HFF-Myc (cell line): Measurements from ENCODE around the gene PPP1R26.

ENCODE experiments used
- DNase-seq: peaks from one replicate; pipeline ENCODE4 v3.0.0-alpha.2; 2011; ENCODE audit warnings: low read depth; ENCODE audit errors: extremely low read depth
- H3K4me3 ChIP-seq: replicated peaks from 2 replicates; pipeline ENCODE4 v1.5.1; 2011; ENCODE audit warnings: low read depth, mild to moderate bottlenecking, control low read depth, low read length
- TF ChIP-seq, protein P1 (sequence below): IDR thresholded peaks from 2 replicates; pipeline ENCODE4 v1.5.1; 2012; ENCODE audit warnings: mild to moderate bottlenecking, low read depth, low read length, control low read depth; ENCODE audit errors: missing control alignments

The PPP1R26 gene

DNA sequence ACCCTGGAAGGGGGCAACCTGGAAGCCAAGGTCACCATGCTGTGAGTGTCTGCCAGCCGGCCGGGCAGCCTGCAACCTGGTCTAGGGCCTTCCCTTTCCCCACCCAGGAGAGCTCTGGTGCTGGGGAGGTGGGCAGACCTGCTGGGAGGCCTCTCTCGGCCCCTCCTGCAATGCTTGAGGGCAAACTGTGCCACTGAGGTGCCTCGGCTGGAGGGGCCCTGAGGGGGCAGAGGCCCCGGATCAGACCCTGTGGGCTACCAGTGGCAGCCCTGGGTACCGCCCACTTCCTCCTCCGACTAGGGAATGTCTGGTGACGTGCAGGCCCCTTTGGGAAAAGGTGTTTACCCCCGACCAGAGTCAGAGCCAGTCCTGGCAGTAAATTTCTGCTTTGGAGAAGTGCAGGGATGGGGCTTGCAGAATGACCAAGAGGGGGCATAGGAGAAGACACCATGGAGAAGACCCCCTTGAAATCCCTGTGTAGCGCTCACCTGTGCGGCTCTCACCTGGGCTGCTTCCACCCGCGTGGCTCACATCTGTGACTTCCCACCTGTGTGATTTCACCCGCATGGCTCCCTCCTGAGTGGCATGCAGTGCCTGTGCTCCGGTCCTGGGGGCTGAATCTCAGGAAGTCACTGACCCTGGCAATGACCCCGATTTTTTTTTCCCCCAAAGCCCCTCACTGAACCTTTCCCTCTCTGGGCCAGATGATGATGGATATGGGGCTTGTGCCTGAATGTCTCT lies 42.7 kb downstream of the PPP1R26 start:
- DNase-seq = no peak
- H3K4me3 ChIP-seq = no peak overlapping the region
- TF ChIP-seq, protein P1, sequence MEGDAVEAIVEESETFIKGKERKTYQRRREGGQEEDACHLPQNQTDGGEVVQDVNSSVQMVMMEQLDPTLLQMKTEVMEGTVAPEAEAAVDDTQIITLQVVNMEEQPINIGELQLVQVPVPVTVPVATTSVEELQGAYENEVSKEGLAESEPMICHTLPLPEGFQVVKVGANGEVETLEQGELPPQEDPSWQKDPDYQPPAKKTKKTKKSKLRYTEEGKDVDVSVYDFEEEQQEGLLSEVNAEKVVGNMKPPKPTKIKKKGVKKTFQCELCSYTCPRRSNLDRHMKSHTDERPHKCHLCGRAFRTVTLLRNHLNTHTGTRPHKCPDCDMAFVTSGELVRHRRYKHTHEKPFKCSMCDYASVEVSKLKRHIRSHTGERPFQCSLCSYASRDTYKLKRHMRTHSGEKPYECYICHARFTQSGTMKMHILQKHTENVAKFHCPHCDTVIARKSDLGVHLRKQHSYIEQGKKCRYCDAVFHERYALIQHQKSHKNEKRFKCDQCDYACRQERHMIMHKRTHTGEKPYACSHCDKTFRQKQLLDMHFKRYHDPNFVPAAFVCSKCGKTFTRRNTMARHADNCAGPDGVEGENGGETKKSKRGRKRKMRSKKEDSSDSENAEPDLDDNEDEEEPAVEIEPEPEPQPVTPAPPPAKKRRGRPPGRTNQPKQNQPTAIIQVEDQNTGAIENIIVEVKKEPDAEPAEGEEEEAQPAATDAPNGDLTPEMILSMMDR = no peak

DNA sequence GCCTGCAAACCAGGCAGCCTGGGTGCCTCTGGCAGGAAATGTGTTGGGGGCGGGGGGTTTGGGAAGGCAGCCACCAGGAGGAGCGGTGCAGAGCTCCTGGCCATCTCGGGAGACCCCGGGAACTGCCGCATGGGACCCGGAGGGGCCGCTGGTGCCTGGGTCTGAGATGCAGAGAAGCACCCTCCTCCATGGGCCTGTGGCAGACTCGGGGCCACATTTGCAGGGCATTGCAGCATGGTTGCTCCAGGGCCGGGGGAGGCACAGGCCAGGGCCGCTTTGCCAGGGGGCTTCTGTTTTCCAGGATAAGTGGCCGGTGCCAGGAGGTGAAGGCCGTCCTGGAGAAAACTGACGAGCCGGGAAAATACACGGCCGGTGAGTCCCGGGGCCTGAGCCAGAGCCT lies 43.3 kb downstream of the PPP1R26 start:
- no peak for DNase-seq
- H3K4me3 ChIP-seq = no peak overlapping the region
- TF ChIP-seq, protein P1 = no peak

DNA sequence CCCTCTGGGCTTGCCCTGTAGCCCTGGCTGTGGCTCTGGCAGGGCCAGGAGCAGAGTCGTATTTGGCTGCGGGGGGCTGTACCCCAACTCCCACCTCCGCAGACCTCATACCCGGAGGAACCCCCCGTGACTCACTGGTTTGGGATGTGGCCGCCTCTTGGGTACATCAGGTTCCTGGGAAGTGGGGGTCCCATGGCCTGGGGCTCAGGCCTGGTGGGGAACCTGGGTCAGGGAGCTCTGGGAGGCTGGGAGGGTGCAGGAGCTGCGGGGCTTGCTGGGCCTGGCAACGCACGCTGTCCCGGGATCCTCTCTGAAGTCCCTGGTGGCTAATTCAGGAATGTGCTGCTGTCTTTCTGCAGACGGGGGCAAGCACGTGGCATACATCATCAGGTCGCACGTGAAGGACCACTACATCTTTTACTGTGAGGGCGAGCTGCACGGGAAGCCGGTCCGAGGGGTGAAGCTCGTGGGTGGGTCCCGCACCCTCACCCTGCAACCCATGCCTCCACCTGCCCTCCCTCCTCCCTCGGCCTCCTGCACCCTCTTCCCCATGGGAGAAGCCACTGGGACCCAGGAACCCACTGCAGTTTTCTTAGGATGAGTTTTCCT lies 44.0 kb downstream of the PPP1R26 start:
- DNase-seq = no peak
- TF ChIP-seq, protein P1 = no peak
- no peak overlapping the region for H3K4me3 ChIP-seq

DNA sequence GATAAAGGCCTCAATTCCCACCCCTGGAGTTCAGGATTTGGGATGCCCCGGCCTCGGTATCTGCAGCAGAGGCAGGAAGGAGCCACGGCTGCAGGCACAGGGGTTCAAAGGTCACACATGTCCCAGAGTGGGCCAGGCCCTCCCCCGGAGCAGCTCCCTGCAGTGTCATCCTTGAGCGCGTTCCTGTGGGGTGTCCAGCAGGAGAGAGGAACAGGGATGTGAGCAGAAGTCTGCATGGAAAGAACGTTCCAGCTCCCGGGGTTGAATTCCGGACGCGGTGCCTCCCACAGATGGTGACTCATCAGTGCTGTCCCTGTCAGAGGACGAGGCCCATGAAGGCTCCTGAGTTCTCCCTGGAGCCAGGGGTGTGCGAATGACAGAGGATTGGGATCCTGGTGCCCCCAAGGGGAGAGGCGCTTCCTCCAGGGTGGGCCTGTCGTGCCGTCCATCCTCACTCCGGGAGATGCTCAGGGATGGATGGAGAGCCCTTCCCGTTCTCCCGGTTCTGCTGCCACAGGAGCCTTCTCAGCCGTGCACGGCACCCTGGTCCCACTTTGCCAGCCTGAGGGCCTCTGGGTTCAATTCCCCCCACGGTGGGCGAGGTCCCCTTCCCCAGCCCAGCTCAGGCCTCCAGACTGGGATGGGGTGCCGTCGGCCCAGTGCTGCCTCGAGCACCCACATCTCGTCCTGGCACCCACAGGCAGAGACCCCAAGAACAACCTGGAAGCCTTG lies 44.7 kb downstream of the PPP1R26 start:
- H3K4me3 ChIP-seq = no peak overlapping the region
- TF ChIP-seq, protein P1 = no peak
- no peak for DNase-seq

DNA sequence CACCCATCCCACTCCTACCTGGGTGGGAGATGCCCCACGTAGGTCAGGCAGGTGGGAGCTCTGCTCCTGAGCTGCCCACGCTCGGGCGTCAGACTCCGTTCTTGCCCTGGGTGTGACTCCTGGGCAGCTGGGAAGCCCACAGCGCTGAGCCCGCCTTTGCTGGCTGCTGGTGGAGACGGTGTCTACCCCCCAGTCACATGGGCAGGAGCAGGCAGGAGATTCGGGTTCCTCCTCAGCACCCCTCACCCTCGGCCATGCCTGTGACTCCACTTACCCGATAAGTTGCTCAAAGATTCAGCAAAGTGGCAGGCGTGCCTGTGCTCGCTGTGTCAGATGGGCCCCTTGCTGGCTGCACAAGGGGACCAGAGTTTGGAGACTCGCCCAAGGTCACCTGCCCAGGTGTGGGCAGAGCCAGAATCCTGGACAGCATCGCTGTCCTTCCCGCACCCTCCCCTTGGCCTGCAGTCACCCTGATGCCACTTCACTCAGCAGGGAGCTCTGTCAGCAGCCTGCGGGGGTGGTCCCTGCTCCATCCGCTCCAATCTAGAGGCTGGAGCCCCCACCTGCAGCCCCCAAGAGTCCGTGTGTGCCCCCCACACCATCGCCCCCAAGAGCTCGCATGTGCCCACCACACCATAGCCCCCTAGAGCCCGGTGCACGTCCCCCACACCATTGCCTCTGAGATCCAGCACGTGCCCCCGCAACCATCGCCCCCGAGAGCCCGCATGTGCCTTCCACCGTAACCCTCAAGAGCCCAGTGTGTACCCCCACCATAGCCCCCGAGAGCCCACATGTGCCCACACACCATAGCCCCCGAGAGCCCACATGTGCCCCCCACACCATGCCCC lies 45.9 kb downstream of the PPP1R26 start:
- TF ChIP-seq, protein P1 = no peak
- DNase-seq = no peak
- no peak overlapping the region for H3K4me3 ChIP-seq

DNA sequence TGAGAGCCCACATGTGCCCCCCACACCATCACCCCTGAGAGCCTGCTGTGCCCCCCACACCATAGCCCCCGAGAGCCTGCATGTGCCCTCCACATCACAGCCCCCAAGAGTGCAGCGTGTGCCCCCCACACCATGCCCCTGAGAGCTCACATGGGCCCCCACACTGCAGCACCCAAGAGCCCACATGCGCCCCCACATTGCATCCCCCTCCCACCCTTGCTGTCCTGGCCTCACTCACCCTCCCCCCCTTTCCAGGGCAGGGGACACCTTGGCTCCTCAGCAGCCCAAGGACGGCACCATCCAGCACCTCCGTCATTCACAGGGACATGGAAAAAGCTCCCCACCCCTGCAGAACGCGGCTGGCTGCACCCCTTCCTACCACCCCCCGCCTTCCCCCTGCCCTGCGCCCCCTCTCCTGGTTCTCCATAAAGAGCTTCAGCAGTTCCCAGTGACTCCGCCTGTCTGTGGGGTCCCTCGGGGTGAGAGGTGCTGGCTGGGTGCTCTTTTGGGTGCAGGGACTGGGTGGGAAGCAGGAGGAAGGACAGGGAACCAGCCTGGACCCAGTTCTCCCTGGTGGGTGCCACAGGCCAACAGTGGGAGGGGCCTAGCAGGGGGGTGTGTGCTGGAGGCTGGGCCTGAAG lies 46.6 kb downstream of the PPP1R26 start:
- no peak for DNase-seq
- no peak overlapping the region for H3K4me3 ChIP-seq
- TF ChIP-seq, protein P1 = no peak
